Tibial artery (tissue), 4 donors: ENCODE results near the gene IL1A.

Experiments used
- DNase-seq, 2 donors: peaks; one replicate each; pipeline ENCODE4 v3.0.0-alpha.2; 2019
- H3K27ac ChIP-seq, 2 donors: fragments of 200-600 bp; sonication (generic) in 1 of 2; 1 replicate in 1 of 2; 2 replicates in 1 of 2; pipeline ENCODE4 v1.5.1; 2018 to 2019; ENCODE audit warnings: mild to moderate bottlenecking in 1 of 2
- H3K27me3 ChIP-seq, 2 donors: fragments of 200-600 bp; sonication (generic) in 1 of 2; one replicate each; pipeline versions ENCODE4 v1.5.1 to v1.6.0; 2016 to 2019
- H3K36me3 ChIP-seq, 3 donors: fragments of 200-600 bp; sonication (generic) in 2 of 3; one replicate each; pipeline ENCODE4 v1.5.1; 2016 to 2019; ENCODE audit warnings: mild to moderate bottlenecking in 2 of 3
- H3K4me1 ChIP-seq, 4 donors: fragments of 200-600 bp; sonication (generic) in 2 of 4; 1 replicate in 3 of 4; 2 replicates in 1 of 4; pipeline ENCODE4 v1.5.1; 2016 to 2019
- H3K4me3 ChIP-seq, 2 donors: fragments of 200-600 bp; sonication (generic) in 1 of 2; 1 replicate in 1 of 2; 2 replicates in 1 of 2; pipeline ENCODE4 v1.5.1; 2018 to 2019; ENCODE audit warnings: mild to moderate bottlenecking in 2 of 2
- H3K9me3 ChIP-seq, 3 donors: fragments of 200-600 bp; sonication (generic) in 1 of 3; one replicate each; pipeline ENCODE4 v1.5.1; 2016 to 2019
- intact Hi-C: fragments of 100-400 bp; cut with DNase I; formaldehyde crosslinking; loops from one replicate; pipeline ENCODE4 v1.15.0; 2023; ENCODE audit warnings: low total_unique reads
- TF ChIP-seq, protein P1 (sequence below), 2 experiments: fragments of 200-600 bp in 1 of 2; fragments of 450-650 bp in 1 of 2; IDR thresholded peaks; one replicate each; pipeline ENCODE4 v1.5.1; 2017 to 2019; ENCODE audit warnings: antibody characterized with exemption in 2 of 2, mild to moderate bottlenecking in 1 of 2, moderate library complexity in 1 of 2

Gene IL1A

GRCh38 chr2:112820343-112820742 lies 36.0 kb upstream of the IL1A start:
- Histone ChIP-seq H3K4me3 (no peak overlapping the region), H3K4me1 (no peaks in the 10 kb centered on the region), H3K9me3 (no peaks in the 10 kb centered on the region), H3K36me3 (no peaks in the 10 kb centered on the region), H3K27ac (no peak overlapping the region), H3K27me3 (no peaks in the 10 kb centered on the region)
- TF ChIP-seq, protein P1, sequence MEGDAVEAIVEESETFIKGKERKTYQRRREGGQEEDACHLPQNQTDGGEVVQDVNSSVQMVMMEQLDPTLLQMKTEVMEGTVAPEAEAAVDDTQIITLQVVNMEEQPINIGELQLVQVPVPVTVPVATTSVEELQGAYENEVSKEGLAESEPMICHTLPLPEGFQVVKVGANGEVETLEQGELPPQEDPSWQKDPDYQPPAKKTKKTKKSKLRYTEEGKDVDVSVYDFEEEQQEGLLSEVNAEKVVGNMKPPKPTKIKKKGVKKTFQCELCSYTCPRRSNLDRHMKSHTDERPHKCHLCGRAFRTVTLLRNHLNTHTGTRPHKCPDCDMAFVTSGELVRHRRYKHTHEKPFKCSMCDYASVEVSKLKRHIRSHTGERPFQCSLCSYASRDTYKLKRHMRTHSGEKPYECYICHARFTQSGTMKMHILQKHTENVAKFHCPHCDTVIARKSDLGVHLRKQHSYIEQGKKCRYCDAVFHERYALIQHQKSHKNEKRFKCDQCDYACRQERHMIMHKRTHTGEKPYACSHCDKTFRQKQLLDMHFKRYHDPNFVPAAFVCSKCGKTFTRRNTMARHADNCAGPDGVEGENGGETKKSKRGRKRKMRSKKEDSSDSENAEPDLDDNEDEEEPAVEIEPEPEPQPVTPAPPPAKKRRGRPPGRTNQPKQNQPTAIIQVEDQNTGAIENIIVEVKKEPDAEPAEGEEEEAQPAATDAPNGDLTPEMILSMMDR (IDR thresholded peaks at IDR 0.05) = no peak
- intact Hi-C loops = no loop called here
- no peak for DNase-seq

DNA sequence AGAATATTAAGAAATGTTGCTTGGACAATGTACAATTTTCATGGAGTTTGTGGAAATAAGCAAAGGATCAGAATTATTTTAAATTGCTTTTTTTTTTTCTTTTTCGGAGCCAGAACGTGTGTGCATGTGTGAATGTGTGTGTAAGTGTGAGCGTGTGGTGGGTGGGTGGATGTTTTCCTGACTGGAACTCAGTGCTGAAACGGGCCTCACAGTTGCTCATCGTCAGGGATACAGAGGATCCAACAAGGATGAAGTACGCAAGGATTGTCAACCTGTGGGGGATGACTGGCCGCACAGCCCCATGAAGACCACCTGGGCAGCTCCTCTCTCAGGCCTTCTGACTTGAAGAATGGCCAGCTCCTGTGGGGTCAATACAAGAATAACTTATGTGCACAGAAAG lies 34.8 kb upstream of the IL1A start:
- no peak overlapping the region for H3K4me3 ChIP-seq
- TF ChIP-seq, protein P1 (IDR thresholded peaks at IDR 0.05) = no peak
- H3K36me3 ChIP-seq = no peaks in the 10 kb centered on the region
- no peaks in the 10 kb centered on the region for H3K4me1 ChIP-seq
- DNase-seq = no peak
- intact Hi-C loops = no loop called here
- H3K27me3 ChIP-seq = no peaks in the 10 kb centered on the region
- H3K27ac ChIP-seq = no peak overlapping the region
- H3K9me3 ChIP-seq = no peaks in the 10 kb centered on the region

DNA sequence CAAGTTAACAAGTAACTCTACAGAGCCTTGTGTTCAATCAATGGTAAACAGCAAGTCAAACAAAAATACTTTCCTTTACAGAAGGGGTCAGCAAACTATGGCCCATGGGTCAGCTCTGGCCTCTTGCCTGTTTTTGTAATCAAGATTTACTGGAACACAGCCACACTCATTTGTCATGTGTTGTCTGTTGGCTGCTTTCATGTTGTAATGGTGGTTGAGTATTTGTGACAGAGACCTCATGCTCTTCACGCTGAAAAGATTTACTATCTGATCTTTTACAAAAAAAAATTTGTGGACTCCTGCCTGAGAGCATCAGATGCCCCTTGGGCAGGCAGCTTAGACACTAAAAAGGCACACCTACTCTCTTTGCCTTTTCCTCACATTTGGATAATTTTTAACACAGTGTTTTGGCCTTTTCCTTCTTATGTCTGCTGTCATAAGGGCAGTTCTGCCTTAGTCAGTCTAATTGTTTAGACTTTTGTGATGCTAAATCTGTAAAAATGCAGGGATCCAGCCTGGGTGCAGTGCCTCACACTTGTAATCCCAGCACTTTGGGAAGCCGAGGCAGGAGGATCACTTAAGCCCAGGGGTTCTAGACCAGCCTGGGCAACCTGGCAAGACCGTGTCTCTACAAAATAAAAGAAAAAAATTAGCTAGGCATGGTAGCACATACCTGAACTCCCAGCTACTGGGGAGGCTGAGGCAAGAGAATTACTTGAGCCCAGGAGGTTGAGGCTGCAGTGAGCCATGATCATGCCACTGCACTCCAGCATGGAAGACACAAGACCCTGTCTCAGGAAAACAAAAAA lies 34.0 kb upstream of the IL1A start:
- no peaks in the 10 kb centered on the region for H3K27me3 ChIP-seq
- no peak for DNase-seq
- intact Hi-C loops = no loop called here
- H3K9me3 ChIP-seq = no peaks in the 10 kb centered on the region
- no peak overlapping the region for H3K4me3 ChIP-seq
- TF ChIP-seq, protein P1 (IDR thresholded peaks at IDR 0.05) = no peak
- no peaks in the 10 kb centered on the region for H3K36me3 ChIP-seq
- no peak overlapping the region for H3K27ac ChIP-seq
- no peaks in the 10 kb centered on the region for H3K4me1 ChIP-seq

- no peaks in the 10 kb centered on the region for H3K9me3 ChIP-seq
- H3K27ac ChIP-seq = no peak overlapping the region
- no peak for DNase-seq
- H3K27me3 ChIP-seq = no peaks in the 10 kb centered on the region
- H3K4me1 ChIP-seq = peaks cover 0 to 8% (median 0%) of the 10 kb centered on the region in 4 donors
- no peaks in the 10 kb centered on the region for H3K36me3 ChIP-seq
- intact Hi-C loops = no loop called here
- H3K4me3 ChIP-seq = no peak overlapping the region
- TF ChIP-seq, protein P1 (IDR thresholded peaks at IDR 0.05) = no peak
Measured at GRCh38 chr2:112817082-112817689, 32.9 kb upstream of the IL1A start.

DNA sequence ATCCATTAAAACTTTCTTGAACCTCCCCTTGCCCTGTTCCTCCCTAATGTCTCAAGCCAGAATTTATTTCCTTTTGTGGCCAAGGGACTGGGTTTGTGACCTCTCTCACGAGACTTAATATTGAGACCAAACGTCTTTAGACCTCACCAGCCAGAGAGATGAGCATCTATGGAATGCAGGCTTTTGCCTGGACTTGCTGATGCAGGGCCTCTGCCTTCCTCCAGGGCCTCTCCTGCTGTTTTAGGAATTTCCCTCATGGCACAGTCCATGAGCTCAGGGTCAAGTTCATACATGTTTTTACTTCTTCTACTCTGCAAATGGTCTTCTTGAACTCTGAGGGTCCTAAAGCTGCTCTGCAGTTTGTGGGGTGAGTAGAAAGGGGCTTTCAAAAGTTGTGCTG lies 30.0 kb upstream of the IL1A start:
- no peaks in the 10 kb centered on the region for H3K36me3 ChIP-seq
- intact Hi-C loops = no loop called here
- H3K9me3 ChIP-seq = no peaks in the 10 kb centered on the region
- TF ChIP-seq, protein P1 (IDR thresholded peaks at IDR 0.05) = no peak
- no peaks in the 10 kb centered on the region for H3K27me3 ChIP-seq
- H3K27ac ChIP-seq = no peak overlapping the region
- DNase-seq = no peak
- peaks cover 0 to 10% (median 0%) of the 10 kb centered on the region in 4 donors for H3K4me1 ChIP-seq
- H3K4me3 ChIP-seq = no peak overlapping the region
